Osteoblast (primary cell): ENCODE results near the gene TMOD4. TPM values are rescaled to one million over a fixed set of nuclear protein-coding genes. Genes with fewer than 3 reads are reported as not detected.
"Not testable (repeated sequence)": the region's sequence is repeated elsewhere in the genome, so short reads cannot be mapped to it uniquely, and the experiment has no call there.

Source experiments
- DNase-seq: peaks from one replicate; pipeline ENCODE4 v3.0.0; 2011; ENCODE audit warnings: low spot score, mixed read lengths; ENCODE audit not compliant: insufficient read length; ENCODE audit errors: missing footprints
- H2AFZ ChIP-seq: 2 replicates; pipeline ENCODE4 v1.6.0; 2011; ENCODE audit warnings: mild to moderate bottlenecking, low read length
- H3K27ac ChIP-seq: 2 replicates; pipeline ENCODE4 v1.5.1; 2011; ENCODE audit warnings: mild to moderate bottlenecking, low read depth, low read length, moderate library complexity
- H3K27me3 ChIP-seq: 2 replicates; pipeline ENCODE4 v1.6.0; 2012; ENCODE audit warnings: mild to moderate bottlenecking, control low read depth, inconsistent platforms, low read length, moderate library complexity; ENCODE audit not compliant: insufficient read depth
- H3K36me3 ChIP-seq: 2 replicates; pipeline ENCODE4 v1.5.1; 2011; ENCODE audit warnings: mild to moderate bottlenecking, low read length, control low read depth, moderate library complexity; ENCODE audit not compliant: insufficient read depth
- H3K4me1 ChIP-seq: 2 replicates; pipeline ENCODE4 v1.5.1; 2011; ENCODE audit warnings: mild to moderate bottlenecking, low read length, control low read depth, moderate library complexity; ENCODE audit not compliant: insufficient read depth
- H3K4me2 ChIP-seq: 2 replicates; pipeline ENCODE4 v1.6.0; 2011; ENCODE audit warnings: mild to moderate bottlenecking, low read length; ENCODE audit not compliant: insufficient read depth
- H3K4me3 ChIP-seq: fragments of 200-600 bp; sonication (generic); 3 replicates; pipeline ENCODE4 v1.5.1; 2012; ENCODE audit warnings: mild to moderate bottlenecking, low read length, inconsistent platforms; ENCODE audit not compliant: insufficient read depth
- H3K79me2 ChIP-seq: 2 replicates; pipeline ENCODE4 v1.6.0; 2012; ENCODE audit warnings: mild to moderate bottlenecking, low read length, control low read depth, inconsistent platforms; ENCODE audit not compliant: insufficient read depth
- H3K9me3 ChIP-seq: 2 replicates; pipeline ENCODE4 v1.5.1; 2011; ENCODE audit warnings: low read depth, low read length, control low read depth
- H4K20me1 ChIP-seq: 2 replicates; pipeline ENCODE4 v1.6.0; 2012; ENCODE audit warnings: mild to moderate bottlenecking, low read length, control low read depth; ENCODE audit not compliant: insufficient read depth
- total RNA-seq: library from RNA; depleted of rRNA; stranded (reverse); fragments of >200 nt; gene quantifications from 2 replicates; pipeline ENCODE4 v1.2.3, GENCODE V29; 2012
- TF ChIP-seq, protein P1 (sequence below): IDR thresholded peaks from 2 replicates; pipeline ENCODE4 v1.5.1; 2011; ENCODE audit warnings: mild to moderate bottlenecking, low read depth, low read length, moderate library complexity; ENCODE audit errors: extremely low read depth

TMOD4 gene
- total RNA-seq, 1 donor, result 0.36 TPM

DNA sequence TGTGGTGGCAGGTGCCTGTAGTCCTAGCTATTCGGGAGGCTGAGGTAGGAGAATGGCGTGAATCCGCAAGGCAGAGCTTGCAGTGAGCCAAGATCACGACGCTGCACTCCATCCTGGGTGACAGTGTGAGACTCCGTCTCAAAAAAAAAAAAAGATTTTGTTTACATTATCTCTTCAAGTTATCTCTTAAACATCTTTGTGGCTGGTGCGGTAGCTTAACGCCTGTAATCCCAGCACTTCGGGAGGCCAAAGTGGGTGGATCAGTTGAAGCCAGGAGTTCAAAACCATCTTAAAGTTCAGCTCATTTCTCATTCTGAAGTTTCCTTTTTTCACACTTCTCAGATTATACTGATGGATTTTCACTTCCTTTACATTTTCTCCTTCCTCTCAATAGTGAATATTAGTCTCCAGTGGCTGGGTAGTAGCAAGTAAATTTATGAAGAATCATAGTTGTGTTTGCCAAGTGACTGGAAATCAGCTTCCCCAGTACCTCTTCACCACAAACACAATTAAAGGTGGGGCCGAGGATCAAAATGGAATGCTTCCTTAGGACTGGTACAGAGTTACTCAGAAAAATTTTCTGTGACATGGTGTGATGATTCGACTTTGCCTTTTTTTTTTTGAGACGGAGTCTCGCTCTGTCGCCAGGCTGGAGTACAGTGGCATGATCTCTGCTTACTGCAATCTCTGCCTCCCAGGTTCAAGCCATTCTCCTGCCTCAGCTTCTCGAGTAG is 36.4 kb upstream of the TMOD4 start:
- TF ChIP-seq, protein P1, sequence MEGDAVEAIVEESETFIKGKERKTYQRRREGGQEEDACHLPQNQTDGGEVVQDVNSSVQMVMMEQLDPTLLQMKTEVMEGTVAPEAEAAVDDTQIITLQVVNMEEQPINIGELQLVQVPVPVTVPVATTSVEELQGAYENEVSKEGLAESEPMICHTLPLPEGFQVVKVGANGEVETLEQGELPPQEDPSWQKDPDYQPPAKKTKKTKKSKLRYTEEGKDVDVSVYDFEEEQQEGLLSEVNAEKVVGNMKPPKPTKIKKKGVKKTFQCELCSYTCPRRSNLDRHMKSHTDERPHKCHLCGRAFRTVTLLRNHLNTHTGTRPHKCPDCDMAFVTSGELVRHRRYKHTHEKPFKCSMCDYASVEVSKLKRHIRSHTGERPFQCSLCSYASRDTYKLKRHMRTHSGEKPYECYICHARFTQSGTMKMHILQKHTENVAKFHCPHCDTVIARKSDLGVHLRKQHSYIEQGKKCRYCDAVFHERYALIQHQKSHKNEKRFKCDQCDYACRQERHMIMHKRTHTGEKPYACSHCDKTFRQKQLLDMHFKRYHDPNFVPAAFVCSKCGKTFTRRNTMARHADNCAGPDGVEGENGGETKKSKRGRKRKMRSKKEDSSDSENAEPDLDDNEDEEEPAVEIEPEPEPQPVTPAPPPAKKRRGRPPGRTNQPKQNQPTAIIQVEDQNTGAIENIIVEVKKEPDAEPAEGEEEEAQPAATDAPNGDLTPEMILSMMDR, result no peak
- Histone ChIP-seq H3K4me1 (peaks cover 5% of the 10 kb centered on the region), H2AFZ (no peak overlapping the region), H3K79me2 (peaks cover 98% of the 10 kb centered on the region), H3K4me3 (no peak overlapping the region), H3K27ac (no peak overlapping the region), H3K9me3 (no peaks in the 10 kb centered on the region), H3K27me3 (no peaks in the 10 kb centered on the region), H3K4me2 (no peak overlapping the region), H3K36me3 (peaks cover 46% of the 10 kb centered on the region), H4K20me1 (peaks cover 57% of the 10 kb centered on the region)
- DNase-seq, result no peak

DNA sequence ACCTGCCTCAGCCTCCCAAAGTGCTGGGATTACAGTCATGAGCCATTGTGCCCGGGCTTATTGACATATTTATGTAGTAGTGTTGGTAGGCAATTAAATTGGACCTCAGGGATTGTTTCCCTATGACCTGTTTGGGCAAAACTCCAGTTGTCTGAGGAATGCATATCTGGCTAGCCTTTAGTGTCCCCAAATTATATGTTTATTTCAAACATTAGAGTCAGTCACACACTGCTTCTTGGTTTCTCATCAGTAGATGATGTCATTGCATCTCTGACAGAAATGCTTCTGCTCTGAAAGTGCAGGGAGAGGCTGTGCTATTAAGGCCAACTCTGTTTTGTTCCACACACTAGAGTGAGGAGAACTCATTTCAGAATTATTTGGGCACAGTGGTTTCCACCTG is 35.0 kb upstream of the TMOD4 start:
- TF ChIP-seq, protein P1, result no peak
- Histone ChIP-seq H3K4me1 (peaks cover 5% of the 10 kb centered on the region), H3K36me3 (peaks cover 53% of the 10 kb centered on the region), H3K27ac (peak overlapping the region; percentile 53), H3K4me3 (no peak overlapping the region), H3K27me3 (no peaks in the 10 kb centered on the region), H2AFZ (no peak overlapping the region), H3K79me2 (peaks cover 99% of the 10 kb centered on the region), H4K20me1 (peaks cover 58% of the 10 kb centered on the region), H3K4me2 (no peak overlapping the region), H3K9me3 (no peaks in the 10 kb centered on the region)
- DNase-seq, result peak; percentile 68

DNA sequence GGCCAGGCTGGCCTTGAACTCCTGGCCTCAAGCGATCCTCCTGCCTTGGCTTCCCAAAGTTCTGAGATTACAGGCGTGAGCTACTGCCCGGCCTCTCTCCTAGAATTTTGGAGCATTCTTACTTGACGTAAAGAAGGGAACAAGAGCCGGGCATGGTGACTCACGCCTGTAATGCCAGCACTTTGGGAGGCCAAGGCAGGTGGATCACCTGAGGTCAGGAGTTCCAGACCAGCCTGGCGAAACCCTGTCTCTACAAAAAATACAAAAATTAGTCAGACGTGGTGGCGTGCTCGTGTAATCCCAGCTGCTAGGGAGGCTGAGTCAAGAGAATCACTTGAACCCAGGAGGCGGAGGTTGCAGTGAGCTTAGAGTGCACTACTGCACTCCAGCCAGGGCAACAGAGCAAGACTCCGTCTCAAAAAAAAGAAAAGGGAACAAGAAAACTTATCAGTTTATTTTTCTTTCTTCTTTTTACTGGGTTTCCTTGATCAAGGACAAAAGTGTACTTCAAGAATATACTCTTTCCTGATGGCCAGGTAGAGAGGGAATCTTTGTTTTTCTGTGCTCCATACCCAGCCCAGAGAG is 29.7 kb upstream of the TMOD4 start:
- H3K27ac ChIP-seq, H3K27me3 ChIP-seq, H3K4me3 ChIP-seq, H2AFZ ChIP-seq, DNase-seq, H3K4me2 ChIP-seq, H3K9me3 ChIP-seq: not testable (repeated sequence)
- Histone ChIP-seq H3K79me2 (peaks cover 96% of the 10 kb centered on the region), H3K36me3 (peaks cover 47% of the 10 kb centered on the region), H3K4me1 (peaks cover 12% of the 10 kb centered on the region), H4K20me1 (peaks cover 68% of the 10 kb centered on the region)

DNA sequence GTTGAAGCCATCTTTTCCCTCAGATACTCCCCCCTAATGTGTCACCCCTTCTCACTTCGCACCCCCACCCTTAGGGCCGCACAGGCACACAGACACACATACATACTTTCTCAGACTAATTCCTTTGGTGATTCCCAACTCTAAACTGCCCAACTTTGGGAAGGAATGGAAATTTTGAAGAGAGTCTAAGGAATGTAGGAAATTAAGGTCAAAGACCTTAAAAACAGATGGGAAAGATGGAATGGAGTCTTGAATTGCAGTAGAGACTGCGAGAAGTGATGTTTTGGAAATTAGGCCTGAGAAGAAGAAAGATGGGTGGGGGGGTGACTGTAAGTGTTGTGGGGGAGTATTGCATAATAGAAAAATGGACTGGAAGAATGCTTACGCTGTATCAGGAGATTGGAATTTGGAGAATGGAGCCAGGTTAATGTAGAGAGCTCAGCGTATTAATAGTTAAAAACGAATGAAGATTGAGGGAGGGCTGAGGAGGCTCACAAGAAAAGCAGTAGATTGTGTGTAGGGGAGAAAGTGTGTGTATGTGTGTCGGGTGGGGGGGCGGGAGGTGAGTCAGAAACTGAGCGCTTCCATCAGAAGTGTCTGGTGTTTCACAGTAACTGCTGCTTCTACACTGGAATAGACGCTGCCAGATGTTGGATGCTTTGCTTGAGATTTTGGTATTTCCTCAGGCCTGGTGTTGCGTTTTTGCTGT is 24.2 kb upstream of the TMOD4 start:
- TF ChIP-seq, protein P1, result no peak
- peak overlapping the region; percentile 99 for H3K4me3 ChIP-seq

More for the DNA sequence above, 24.2 kb upstream of the TMOD4 start:
- peak; percentile 91 for DNase-seq
- peak overlapping the region; percentile 99 for H3K4me2 ChIP-seq
- H3K36me3 ChIP-seq, result peaks cover 20% of the 10 kb centered on the region
- H3K4me1 ChIP-seq, result peaks cover 32% of the 10 kb centered on the region
- peak overlapping the region; percentile 29 for H2AFZ ChIP-seq
- peaks cover 43% of the 10 kb centered on the region for H4K20me1 ChIP-seq
- H3K9me3 ChIP-seq, result no peaks in the 10 kb centered on the region
- peak overlapping the region; percentile 96 for H3K27ac ChIP-seq
- H3K79me2 ChIP-seq, result peaks cover 63% of the 10 kb centered on the region
- no peaks in the 10 kb centered on the region for H3K27me3 ChIP-seq
